H1 (cell line): ENCODE measurements around the gene SGMS1. TPM values are rescaled to one million over a fixed set of nuclear protein-coding genes. Genes with fewer than 3 reads are reported as not detected.

ENCODE experiments used
- CTCF ChIA-PET: fragments of 300-600 bp; sonication (Branson Sonifier 250); formaldehyde crosslinking; loops from one replicate; lab custom pipeline; 2021; ENCODE audit not compliant: partially characterized antibody; lab: Charles Lee
- POLR2A ChIA-PET: fragments of 300-600 bp; sonication (Branson Sonifier 250); formaldehyde crosslinking; loops from one replicate; lab custom pipeline; 2021; ENCODE audit warnings: inconsistent platforms; ENCODE audit not compliant: partially characterized antibody; lab: Charles Lee
- DNase-seq, 2 experiments: peaks; one replicate each; pipeline versions ENCODE4 v3.0.0 to v3.0.0-alpha.2; 2010 to 2022; ENCODE audit warnings: low spot score in 2 of 2, low read depth in 1 of 2, mixed read lengths in 1 of 2
- FAIRE-seq: peaks from 2 replicates; lab custom pipeline; 2011; peaks lifted over from hg19 to GRCh38; lab: Jason Lieb, UNC
- H2AFZ ChIP-seq: 2 replicates; pipeline ENCODE4 v1.8.1; 2012; ENCODE audit warnings: low read length, inconsistent platforms
- H2AK5ac ChIP-seq: 2 replicates; pipeline ENCODE4 v1.6.1; 2013; ENCODE audit warnings: low read depth, low read length
- H2BK120ac ChIP-seq: replicated peaks from 2 replicates; pipeline ENCODE3; 2013; ENCODE audit warnings: low read depth, low read length, inconsistent platforms
- H2BK12ac ChIP-seq: 2 replicates; pipeline ENCODE4 v1.6.1; 2013; ENCODE audit warnings: low read depth, low read length
- H2BK15ac ChIP-seq: 2 replicates; pipeline ENCODE4 v1.6.1; 2013; ENCODE audit warnings: low read length
- H2BK20ac ChIP-seq: 2 replicates; pipeline ENCODE4 v1.6.1; 2013; ENCODE audit warnings: low read length
- H2BK5ac ChIP-seq: 2 replicates; pipeline ENCODE4 v1.6.1; 2013; ENCODE audit warnings: low read depth, low read length
- H3K14ac ChIP-seq: 2 replicates; pipeline ENCODE4 v1.6.1; 2013; ENCODE audit warnings: inconsistent platforms; ENCODE audit not compliant: insufficient read length
- H3K18ac ChIP-seq: 2 replicates; pipeline ENCODE4 v1.6.1; 2013; ENCODE audit warnings: low read length; ENCODE audit errors: extremely low read depth
- H3K23ac ChIP-seq: 2 replicates; pipeline ENCODE4 v1.6.1; 2013; ENCODE audit warnings: inconsistent platforms; ENCODE audit not compliant: insufficient read length
- H3K23me2 ChIP-seq: 2 replicates; pipeline ENCODE4 v1.6.1; 2013; ENCODE audit warnings: low read depth, low read length
- H3K27ac ChIP-seq: 2 replicates; pipeline ENCODE4 v1.6.1; 2011; ENCODE audit warnings: low read depth, low read length, inconsistent platforms
- H3K27me3 ChIP-seq, 4 experiments: replicated peaks in 1 of 4; 1 replicate in 1 of 4; 2 replicates in 3 of 4; pipeline versions ENCODE4 v1.6.1 to v1.8.1; 2011 to 2013; ENCODE audit warnings: low read length in 3 of 4, mild to moderate bottlenecking in 3 of 4, inconsistent platforms in 2 of 4, mixed read lengths in 2 of 4, moderate library complexity in 1 of 4; ENCODE audit not compliant: control insufficient read depth in 3 of 4, insufficient read depth in 3 of 4; ENCODE audit errors: extremely low read depth in 1 of 4
- H3K36me3 ChIP-seq, 4 experiments: 2 replicates each; pipeline versions ENCODE4 v1.6.1 to v1.8.1; 2011 to 2013; ENCODE audit warnings: mild to moderate bottlenecking in 4 of 4, low read length in 3 of 4, moderate library complexity in 2 of 4, control low read depth in 1 of 4, inconsistent platforms in 1 of 4; ENCODE audit not compliant: insufficient read depth in 4 of 4, control insufficient read depth in 2 of 4
- H3K4ac ChIP-seq: replicated peaks from 2 replicates; pipeline ENCODE3; 2013; ENCODE audit warnings: low read length, low read depth, mixed read lengths, inconsistent platforms; ENCODE audit not compliant: insufficient read length
- H3K4me1 ChIP-seq, 4 experiments: replicated peaks in 1 of 4; 1 replicate in 1 of 4; 2 replicates in 3 of 4; pipeline versions ENCODE4 v1.6.1 to v1.8.1; 2011 to 2013; ENCODE audit warnings: low read length in 3 of 4, inconsistent platforms in 2 of 4, mixed read lengths in 1 of 4; ENCODE audit not compliant: insufficient read depth in 4 of 4, control insufficient read depth in 3 of 4
- H3K4me2 ChIP-seq, 2 experiments: 2 replicates each; pipeline versions ENCODE4 v1.6.1 to v1.8.1; 2011 to 2013; ENCODE audit warnings: low read depth in 2 of 2, low read length in 2 of 2, control low read depth in 1 of 2, inconsistent platforms in 1 of 2, mild to moderate bottlenecking in 1 of 2; ENCODE audit not compliant: insufficient read depth in 1 of 2
- H3K4me3 ChIP-seq, 4 experiments: fragments of 200-600, 300-600 bp in 1 of 4; sonication (generic), shearing (Covaris generic), sonication (Bioruptor Twin) in 1 of 4; 2 replicates each; pipeline versions ENCODE4 v1.5.1 to v1.8.1; 2011 to 2016; ENCODE audit warnings: low read length in 4 of 4, low read depth in 3 of 4, control low read depth in 2 of 4, inconsistent platforms in 2 of 4, mild to moderate bottlenecking in 2 of 4, mixed read lengths in 1 of 4, moderate library complexity in 1 of 4; ENCODE audit not compliant: insufficient read depth in 2 of 4; ENCODE audit errors: extremely low read depth in 1 of 4
- H3K56ac ChIP-seq: replicated peaks from 2 replicates; pipeline ENCODE3; 2013; ENCODE audit warnings: low read depth, mild to moderate bottlenecking, mixed read lengths, low read length, inconsistent platforms; ENCODE audit not compliant: insufficient read length
- H3K79me1 ChIP-seq: 2 replicates; pipeline ENCODE4 v1.6.1; 2013; ENCODE audit warnings: low read depth, low read length, control low read depth
- H3K79me2 ChIP-seq, 2 experiments: 2 replicates each; pipeline versions ENCODE4 v1.6.1 to v1.8.1; 2012 to 2013; ENCODE audit warnings: low read length in 2 of 2, mild to moderate bottlenecking in 2 of 2, inconsistent platforms in 1 of 2; ENCODE audit not compliant: insufficient read depth in 2 of 2, control insufficient read depth in 1 of 2
- H3K9ac ChIP-seq, 4 experiments: replicated peaks in 1 of 4; 1 replicate in 1 of 4; 2 replicates in 3 of 4; pipeline versions ENCODE4 v1.6.1 to v1.8.1; 2011 to 2013; ENCODE audit warnings: low read depth in 3 of 4, low read length in 3 of 4, control low read depth in 2 of 4, mild to moderate bottlenecking in 2 of 4, moderate library complexity in 2 of 4, inconsistent platforms in 1 of 4; ENCODE audit errors: extremely low read depth in 1 of 4
- H3K9me3 ChIP-seq, 2 experiments: 2 replicates each; pipeline versions ENCODE4 v1.6.1 to v1.8.1; 2012 to 2013; ENCODE audit warnings: mild to moderate bottlenecking in 2 of 2, moderate library complexity in 2 of 2, control low read depth in 1 of 2, inconsistent platforms in 1 of 2, low read depth in 1 of 2, low read length in 1 of 2, mixed read lengths in 1 of 2; ENCODE audit not compliant: insufficient read depth in 2 of 2
- H4K20me1 ChIP-seq, 2 experiments: replicated peaks in 1 of 2; 2 replicates each; pipeline versions ENCODE3 to v1.8.1; 2011 to 2013; ENCODE audit warnings: inconsistent platforms in 2 of 2, low read length in 2 of 2, mild to moderate bottlenecking in 1 of 2; ENCODE audit not compliant: insufficient read depth in 2 of 2, control insufficient read depth in 1 of 2
- H4K5ac ChIP-seq: 2 replicates; pipeline ENCODE4 v1.6.1; 2013; ENCODE audit warnings: low read length, low read depth, mixed read lengths, inconsistent platforms; ENCODE audit not compliant: insufficient read length
- H4K8ac ChIP-seq: 2 replicates; pipeline ENCODE4 v1.8.0; 2013; ENCODE audit warnings: mild to moderate bottlenecking, moderate library complexity, low read length, inconsistent platforms; ENCODE audit not compliant: insufficient read depth; ENCODE audit errors: extremely low read depth
- H4K91ac ChIP-seq: replicated peaks from 2 replicates; pipeline ENCODE3; 2013; ENCODE audit warnings: low read length, mixed read lengths, inconsistent platforms; ENCODE audit not compliant: insufficient read length
- CEBPB ChIP-seq: IDR thresholded peaks from 2 replicates; pipeline ENCODE4 v1.6.1; 2012; ENCODE audit warnings: low read depth, low read length
- CHD2 ChIP-seq: IDR thresholded peaks from 2 replicates; pipeline ENCODE4 v1.6.1; 2012; ENCODE audit warnings: low read length, improper control_type of control experiment
- JUN ChIP-seq: IDR thresholded peaks from 2 replicates; pipeline ENCODE4 v1.6.1; 2011; ENCODE audit warnings: low read depth, mild to moderate bottlenecking, improper control_type of control experiment, low read length
- PHF8 ChIP-seq: fragments of 200-600 bp; sonication (generic); conservative IDR thresholded peaks from 2 replicates; pipeline ENCODE4 v1.7.1; 2012; ENCODE audit warnings: low read depth, mild to moderate bottlenecking, inconsistent platforms, low read length, moderate library complexity
- RBBP5 ChIP-seq: IDR thresholded peaks from 2 replicates; pipeline ENCODE4 v1.7.1; 2012; ENCODE audit warnings: low read depth, mild to moderate bottlenecking, inconsistent platforms, low read length, moderate library complexity, borderline replicate concordance
- RFX5 ChIP-seq: IDR thresholded peaks from 2 replicates; pipeline ENCODE4 v1.6.1; 2011; ENCODE audit warnings: low read depth, low read length, improper control_type of control experiment, borderline replicate concordance
- TBP ChIP-seq: IDR thresholded peaks from 2 replicates; pipeline ENCODE4 v1.6.1; 2011; ENCODE audit warnings: low read depth, low read length, improper control_type of control experiment
- TCF12 ChIP-seq: IDR thresholded peaks from 2 replicates; pipeline ENCODE4 v1.6.1; 2011; ENCODE audit warnings: low read depth, mild to moderate bottlenecking, low read length
- YY1 ChIP-seq: IDR thresholded peaks from 2 replicates; pipeline ENCODE4 v1.6.1; 2011; ENCODE audit warnings: low read depth, mild to moderate bottlenecking, low read length
- WGBS, 2 experiments: shearing (Covaris generic) in 1 of 2; methylation state at CpG; one replicate each; pipeline versions ENCODE4 v1.1.6 to v1.1.7; 2013 to 2015; ENCODE audit warnings: low lambda C conversion rate in 2 of 2, mixed read lengths in 2 of 2, inconsistent platforms in 1 of 2, low coverage in 1 of 2, missing lambda C conversion rate in 1 of 2; ENCODE audit not compliant: insufficient replicate concordance in 2 of 2, insufficient coverage in 1 of 2, insufficient read length in 1 of 2; ENCODE audit errors: extremely low coverage in 1 of 2, missing lambda C conversion rate in 1 of 2; 5-methylcytosine and 5-hydroxymethylcytosine counted together
- polyA plus RNA-seq, 7 experiments: library from polyadenylated mRNA; depleted of rRNA in 3 of 7; stranded (reverse) in 5 of 7; unstranded in 2 of 7; fragments of >200 nt in 5 of 7; fragments of 200-250 nt in 2 of 7; gene quantifications; 1 replicate in 5 of 7; 2 replicates in 1 of 7; 4 replicates in 1 of 7; pipeline versions ENCODE4 v1.2.1 to v1.2.3, GENCODE V29; 2011 to 2013; ENCODE audit warnings: missing spikeins in 2 of 7, mixed read lengths in 2 of 7
- total RNA-seq: library from RNA; stranded (reverse); fragmentation: NEBNext Ultra II Directional; extraction: Animal tissue kit (Norgen Biotek cat#: 25700); gene quantifications from 2 replicates; pipeline ENCODE4 v1.2.1, GENCODE V29; 2021

Gene SGMS1
- total and polyA plus RNA-seq, 2 of the 8 experiments (the other 6 are each of a cell fraction or from before 2014, with no cell fraction given) = 6.0 to 15.6 TPM

DNA sequence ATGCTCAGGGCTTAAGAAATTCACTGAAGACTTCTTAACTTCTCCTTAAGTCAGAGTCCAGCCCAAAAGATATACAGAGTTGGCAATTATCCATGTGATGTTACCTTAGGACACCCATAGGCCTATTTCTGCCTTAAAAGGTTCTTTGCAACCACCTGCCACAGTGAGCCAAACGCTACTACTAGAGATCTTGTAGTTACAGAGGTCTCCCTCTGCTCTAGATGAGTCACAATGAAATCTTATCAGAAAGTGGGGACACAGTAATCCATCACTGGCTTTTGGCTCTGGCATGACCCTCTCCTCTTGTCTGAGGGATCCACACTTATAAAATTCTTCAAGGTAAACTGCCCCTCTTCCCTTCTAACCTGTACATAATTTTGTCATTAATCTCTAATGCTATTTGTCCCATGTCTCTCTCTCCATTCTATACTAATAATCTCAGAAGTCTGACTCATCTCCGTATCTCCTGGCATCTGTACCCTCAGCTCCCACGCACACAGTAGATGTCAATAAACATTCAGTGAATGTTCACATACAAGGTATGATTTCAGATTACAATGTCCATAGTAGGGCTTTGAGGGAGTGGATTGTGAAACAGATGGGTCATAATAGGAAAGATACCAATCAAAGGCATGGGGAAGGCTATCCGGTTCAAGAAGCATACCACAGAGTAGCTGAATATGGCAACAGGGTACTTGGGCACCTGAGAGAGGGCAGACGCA, 112.1 kb downstream of the SGMS1 start:
- H3K4me2 ChIP-seq = no peak overlapping the region; a peak in 1 of 4 replicates
- ChIA-PET POLR2A (interaction anchor here (1.0 kb wide), 1 partner anchor 13 kb away, joined by 3 read pairs; no protein-coding TSS in a partner anchor), CTCF (no interaction called here)
- no peak overlapping the region for H3K23ac ChIP-seq
- FAIRE-seq (no peak), DNase-seq (no peak)
- no peak overlapping the region for H3K18ac ChIP-seq
- no peaks in the 10 kb centered on the region for H3K36me3 ChIP-seq
- H3K79me2 ChIP-seq = peaks cover 0 to 9% of the 10 kb centered on the region in 2 experiments; a peak in 1 of 4 replicates
- no peaks in the 10 kb centered on the region for H4K20me1 ChIP-seq
- H4K91ac ChIP-seq = no peak overlapping the region
- no peak overlapping the region for H2BK20ac ChIP-seq
- no peak overlapping the region for H4K5ac ChIP-seq
- no peak overlapping the region for H3K4me3 ChIP-seq
- no peak overlapping the region for H2BK12ac ChIP-seq
- no peak overlapping the region for H2AK5ac ChIP-seq
- H3K27me3 ChIP-seq = no peaks in the 10 kb centered on the region
- H3K56ac ChIP-seq = no peak overlapping the region
- H3K79me1 ChIP-seq = no peaks in the 10 kb centered on the region; the same call in 1 of the 2 replicates
- H3K14ac ChIP-seq = no peak overlapping the region
- no peak overlapping the region for H2BK5ac ChIP-seq
- no peak overlapping the region for H2BK15ac ChIP-seq
- H3K9ac ChIP-seq = no peak overlapping the region
- H2BK120ac ChIP-seq = no peak overlapping the region
- H4K8ac ChIP-seq = no peak overlapping the region
- H3K4me1 ChIP-seq = peaks cover 2 to 13% (median 6%) of the 10 kb centered on the region in 4 experiments; a peak in 6 of 7 replicates
- 89% methylated on average over 5 of the region's 5 CpGs; no CpG with 5 or more reads in 1 of the 2 experiments for WGBS, 2 experiments
- no peak overlapping the region for H3K4ac ChIP-seq
- TF ChIP-seq TBP (no peak), JUN (no peak), RBBP5 (no peak), RFX5 (no peak), YY1 (no peak), CEBPB (no peak), TCF12 (no peak), PHF8 (no peak), CHD2 (no peak)
- TF ChIP-seq, all 59 proteins: peak for 0
- H2AFZ ChIP-seq = no peak overlapping the region
- no peaks in the 10 kb centered on the region for H3K23me2 ChIP-seq
- H3K27ac ChIP-seq = no peak overlapping the region
- no peaks in the 10 kb centered on the region for H3K9me3 ChIP-seq
